Lung (tissue), 12 donors: ENCODE measurements around the gene PGAM4. TPM values are rescaled to one million over a fixed set of nuclear protein-coding genes. Genes with fewer than 3 reads are reported as not detected.

ENCODE experiments used
- ATAC-seq: fragments of 200-7000 bp; cut with Tn5 transposase; one replicate; pipeline ENCODE4 v1.9.1; 2020; ENCODE audit warnings: moderate number of reproducible peaks; ENCODE audit not compliant: insufficient read depth, low FRiP score
- DNase-seq, 3 donors: peaks; one replicate each; pipeline ENCODE4 v3.0.0-alpha.2; 2013 to 2017
- H3K27ac ChIP-seq, 2 donors: one replicate each; pipeline ENCODE4 v1.5.1; 2013; ENCODE audit warnings: mild to moderate bottlenecking in 2 of 2, moderate library complexity in 2 of 2, control low read depth in 1 of 2, inconsistent platforms in 1 of 2, low read depth in 1 of 2, low read length in 1 of 2
- H3K27me3 ChIP-seq, 3 donors: one replicate each; pipeline ENCODE4 v1.5.1; 2013; ENCODE audit warnings: low read length in 2 of 3; ENCODE audit not compliant: control insufficient read depth in 3 of 3, insufficient read depth in 3 of 3
- H3K36me3 ChIP-seq, 4 donors: one replicate each; pipeline ENCODE4 v1.5.1; 2013; ENCODE audit warnings: low read length in 4 of 4, mild to moderate bottlenecking in 1 of 4, moderate library complexity in 1 of 4; ENCODE audit not compliant: control insufficient read depth in 4 of 4, insufficient read depth in 4 of 4
- H3K4me1 ChIP-seq, 5 donors: one replicate each; pipeline ENCODE4 v1.5.1; 2013; ENCODE audit warnings: low read length in 5 of 5, mild to moderate bottlenecking in 2 of 5, moderate library complexity in 1 of 5; ENCODE audit not compliant: control insufficient read depth in 5 of 5, insufficient read depth in 5 of 5
- H3K4me3 ChIP-seq: one replicate; pipeline ENCODE4 v1.5.1; 2013; ENCODE audit warnings: mild to moderate bottlenecking, control low read depth, moderate library complexity
- H3K9ac ChIP-seq, 2 donors: one replicate each; pipeline ENCODE4 v1.5.1; 2013; ENCODE audit warnings: low read length in 2 of 2, control low read depth in 1 of 2; ENCODE audit not compliant: insufficient read depth in 1 of 2
- H3K9me3 ChIP-seq, 4 donors: one replicate each; pipeline ENCODE4 v1.5.1; 2013; ENCODE audit warnings: low read length in 3 of 4, mild to moderate bottlenecking in 1 of 4, moderate library complexity in 1 of 4; ENCODE audit not compliant: control insufficient read depth in 4 of 4, insufficient read depth in 3 of 4
- WGBS, 2 donors: extraction: QIAGEN DNeasy Blood & Tissue Kit; methylation state at CpG; one replicate each; pipeline ENCODE4 v1.1.7; 2013; 5-methylcytosine and 5-hydroxymethylcytosine counted together
- polyA plus RNA-seq, 2 donors: library from polyadenylated mRNA; stranded (reverse); fragments of 200-250 nt; gene quantifications; one replicate each; pipeline ENCODE4 v1.2.1, GENCODE V29; 2013
- total RNA-seq, 2 donors: library from RNA; depleted of rRNA in 1 of 2; stranded (reverse); fragments of >200 nt in 1 of 2; gene quantifications; one replicate each; pipeline ENCODE4 v1.2.1, GENCODE V29; 2014 to 2021
- TF ChIP-seq, protein P1 (sequence below): IDR thresholded peaks from 2 replicates; pipeline ENCODE4 v1.5.1; 2012; ENCODE audit warnings: mild to moderate bottlenecking; ENCODE audit errors: control extremely low read depth, extremely low read depth
- donor health status: control.
- donor health status: control.
- donor health status: Bipolar disorder and iron deficiency.
- donor health status: healthy.
- donor health status: DM: yes; HTN: yes; CAD: no.

PGAM4 gene
- total and polyA plus RNA-seq, 4 donors, result 0.08 TPM; not detected in 3

DNA sequence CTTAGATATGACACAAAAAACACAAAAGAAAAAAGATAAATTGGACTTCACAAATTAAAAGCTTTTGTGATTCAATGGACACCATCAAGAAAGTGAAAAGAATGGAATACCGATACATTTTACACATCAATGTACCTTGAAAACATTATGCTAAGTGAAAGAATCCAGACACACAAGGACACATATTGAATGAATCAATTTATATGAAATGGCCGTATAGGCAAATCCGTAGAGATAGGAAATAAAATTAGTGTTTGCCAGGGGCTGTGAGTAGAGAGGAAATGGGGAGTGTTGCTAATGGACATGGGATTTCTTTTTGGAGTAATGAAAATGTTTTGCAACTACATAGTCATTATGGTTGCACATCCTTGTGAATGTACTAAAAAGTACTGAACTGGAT lies 3.1 kb downstream of the PGAM4 start:
- Histone ChIP-seq H3K27me3 (no peaks in the 10 kb centered on the region), H3K27ac (no peak overlapping the region), H3K36me3 (no peaks in the 10 kb centered on the region), H3K4me1 (no peaks in the 10 kb centered on the region), H3K9me3 (peaks cover 0 to 4% (median 0%) of the 10 kb centered on the region in 4 donors), H3K9ac (no peak overlapping the region), H3K4me3 (no peak overlapping the region)
- ATAC-seq (no peak), DNase-seq (no peak)
- TF ChIP-seq, protein P1, sequence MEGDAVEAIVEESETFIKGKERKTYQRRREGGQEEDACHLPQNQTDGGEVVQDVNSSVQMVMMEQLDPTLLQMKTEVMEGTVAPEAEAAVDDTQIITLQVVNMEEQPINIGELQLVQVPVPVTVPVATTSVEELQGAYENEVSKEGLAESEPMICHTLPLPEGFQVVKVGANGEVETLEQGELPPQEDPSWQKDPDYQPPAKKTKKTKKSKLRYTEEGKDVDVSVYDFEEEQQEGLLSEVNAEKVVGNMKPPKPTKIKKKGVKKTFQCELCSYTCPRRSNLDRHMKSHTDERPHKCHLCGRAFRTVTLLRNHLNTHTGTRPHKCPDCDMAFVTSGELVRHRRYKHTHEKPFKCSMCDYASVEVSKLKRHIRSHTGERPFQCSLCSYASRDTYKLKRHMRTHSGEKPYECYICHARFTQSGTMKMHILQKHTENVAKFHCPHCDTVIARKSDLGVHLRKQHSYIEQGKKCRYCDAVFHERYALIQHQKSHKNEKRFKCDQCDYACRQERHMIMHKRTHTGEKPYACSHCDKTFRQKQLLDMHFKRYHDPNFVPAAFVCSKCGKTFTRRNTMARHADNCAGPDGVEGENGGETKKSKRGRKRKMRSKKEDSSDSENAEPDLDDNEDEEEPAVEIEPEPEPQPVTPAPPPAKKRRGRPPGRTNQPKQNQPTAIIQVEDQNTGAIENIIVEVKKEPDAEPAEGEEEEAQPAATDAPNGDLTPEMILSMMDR, result no peak
- whole genome bisulfite sequencing, 2 donors, result 93 to 94% methylated on average over 3 of the region's 3 CpGs

DNA sequence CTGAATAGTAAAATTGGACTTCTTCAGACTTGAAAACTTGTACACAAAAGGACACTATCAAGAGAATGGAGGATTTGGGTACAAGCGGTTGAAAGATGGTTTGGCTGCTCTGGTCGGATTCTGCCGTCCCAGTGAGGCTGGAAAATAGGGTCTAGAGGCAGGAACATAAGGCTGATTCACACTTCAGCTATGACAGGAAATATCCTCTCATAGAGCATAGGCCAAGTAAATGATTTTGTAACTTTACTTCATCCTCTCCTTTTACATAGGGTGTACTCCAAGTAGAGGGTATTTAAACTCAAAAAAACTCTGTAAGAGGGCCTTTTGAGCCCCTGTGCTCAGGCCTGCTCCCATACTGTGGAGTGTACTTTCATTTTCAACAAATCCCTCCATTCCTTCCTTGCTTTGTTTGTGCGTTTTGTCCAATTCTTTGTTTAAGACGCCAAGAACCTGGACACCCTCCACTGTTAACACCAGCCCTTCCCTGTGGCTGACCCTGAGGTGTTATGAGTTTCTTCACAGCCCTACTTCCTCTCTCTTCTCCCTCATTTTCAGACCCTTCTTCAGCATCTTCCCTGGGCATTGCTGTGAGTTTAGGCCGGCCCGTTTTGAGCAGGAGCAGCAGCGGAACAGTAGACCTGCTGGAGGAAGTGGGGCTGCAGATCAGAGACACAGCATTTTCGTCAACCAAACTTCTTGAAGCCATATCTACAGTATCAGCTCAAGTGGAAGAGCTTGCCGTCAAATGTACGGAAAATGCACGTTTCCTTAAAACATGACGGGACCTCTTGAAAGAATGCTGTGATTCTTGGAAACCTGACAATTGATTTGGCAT lies 7.2 kb downstream of the PGAM4 start:
- DNase-seq, result no peak
- no peak overlapping the region for H3K27ac ChIP-seq
- peaks cover 0 to 8% (median 0%) of the 10 kb centered on the region in 4 donors for H3K9me3 ChIP-seq
- no peaks in the 10 kb centered on the region for H3K27me3 ChIP-seq
- no peak overlapping the region for H3K9ac ChIP-seq
- ATAC-seq, result no peak
- no peaks in the 10 kb centered on the region for H3K4me1 ChIP-seq
- TF ChIP-seq, protein P1, result no peak
- H3K4me3 ChIP-seq, result no peak overlapping the region
- no peaks in the 10 kb centered on the region for H3K36me3 ChIP-seq
- 66 to 69% methylated on average over 13 of the region's 13 CpGs for WGBS, 2 donors

DNA sequence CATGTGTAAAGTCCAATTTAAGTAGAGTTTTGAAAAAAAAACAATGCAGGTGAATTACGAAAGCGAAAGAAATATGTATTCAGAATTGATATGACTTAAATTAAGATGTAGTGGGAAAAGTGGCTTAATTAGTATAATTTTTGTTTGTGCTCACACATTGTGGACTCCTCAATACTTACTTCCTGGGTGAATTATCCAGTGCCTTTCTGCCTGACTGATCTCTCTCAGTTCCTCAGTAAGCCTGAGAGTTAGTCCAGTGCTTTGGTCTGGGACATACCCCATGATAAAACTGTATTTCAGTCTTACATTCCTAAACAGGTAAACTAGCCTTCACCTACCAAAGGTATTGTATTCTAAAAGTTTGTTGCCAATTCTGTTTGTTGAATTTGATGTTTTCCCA lies 8.4 kb downstream of the PGAM4 start:
- Histone ChIP-seq H3K9me3 (peaks cover 0 to 11% (median 0%) of the 10 kb centered on the region in 4 donors), H3K4me3 (no peak overlapping the region), H3K36me3 (no peaks in the 10 kb centered on the region), H3K4me1 (no peaks in the 10 kb centered on the region), H3K9ac (no peak overlapping the region), H3K27me3 (no peaks in the 10 kb centered on the region), H3K27ac (no peak overlapping the region)
- WGBS, 2 donors, result 93 to 98% methylated on average over 2 of the region's 2 CpGs
- DNase-seq, result no peak
- no peak for ATAC-seq
- TF ChIP-seq, protein P1, result no peak
